GM18907 (cell line): ENCODE data around the gene UHRF1.

ENCODE experiments used
- ATAC-seq: cut with Tn5 transposase; IDR thresholded peaks from one replicate; pipeline ENCODE4 v1.9.1; 2021; ENCODE audit warnings: mild to moderate bottlenecking, moderate library complexity; ENCODE audit not compliant: unreplicated experiment

The UHRF1 gene

DNA sequence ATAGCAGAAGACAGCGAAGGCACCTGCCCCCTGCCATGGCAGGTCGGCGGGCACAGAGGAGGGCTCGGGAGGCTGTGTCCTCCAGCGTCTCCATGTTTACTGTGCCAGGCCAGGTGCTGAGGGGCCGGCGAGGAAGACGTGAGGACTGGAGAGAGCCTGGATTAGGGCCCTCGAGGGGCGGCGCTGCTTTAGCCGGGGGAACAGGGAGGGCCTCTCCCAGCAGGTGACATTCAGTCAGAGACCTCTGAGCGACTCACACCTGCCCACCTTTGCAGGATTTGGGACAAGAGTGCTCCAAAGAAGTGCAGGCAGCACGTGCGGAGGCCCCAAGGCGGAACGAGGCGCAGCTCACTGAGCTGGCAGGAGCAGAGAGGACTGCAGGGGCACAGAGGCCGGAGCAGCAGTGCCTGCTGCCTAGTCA lies 77.2 kb downstream of the UHRF1 start:
- no peak for ATAC-seq

DNA sequence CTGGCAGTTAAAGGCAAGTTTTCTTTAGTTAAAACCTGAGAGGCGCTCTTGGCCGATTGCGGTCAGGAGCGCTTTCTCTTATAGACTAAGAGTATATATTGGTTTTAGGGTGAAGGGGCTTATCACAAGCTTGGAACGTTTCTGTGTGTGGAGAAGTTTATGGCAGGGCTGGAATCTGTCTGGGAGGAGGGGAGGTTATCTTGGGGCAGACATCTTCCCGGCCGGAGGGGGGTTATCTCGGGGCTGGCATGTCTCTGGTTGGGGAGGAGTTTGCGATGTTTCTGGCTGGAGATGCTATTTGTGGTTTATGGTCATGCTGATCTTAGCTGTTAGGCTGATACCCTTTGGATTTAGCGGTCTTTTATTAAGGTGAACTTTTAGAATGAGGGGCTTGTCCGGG lies 78.0 kb downstream of the UHRF1 start:
- no peak for ATAC-seq

DNA sequence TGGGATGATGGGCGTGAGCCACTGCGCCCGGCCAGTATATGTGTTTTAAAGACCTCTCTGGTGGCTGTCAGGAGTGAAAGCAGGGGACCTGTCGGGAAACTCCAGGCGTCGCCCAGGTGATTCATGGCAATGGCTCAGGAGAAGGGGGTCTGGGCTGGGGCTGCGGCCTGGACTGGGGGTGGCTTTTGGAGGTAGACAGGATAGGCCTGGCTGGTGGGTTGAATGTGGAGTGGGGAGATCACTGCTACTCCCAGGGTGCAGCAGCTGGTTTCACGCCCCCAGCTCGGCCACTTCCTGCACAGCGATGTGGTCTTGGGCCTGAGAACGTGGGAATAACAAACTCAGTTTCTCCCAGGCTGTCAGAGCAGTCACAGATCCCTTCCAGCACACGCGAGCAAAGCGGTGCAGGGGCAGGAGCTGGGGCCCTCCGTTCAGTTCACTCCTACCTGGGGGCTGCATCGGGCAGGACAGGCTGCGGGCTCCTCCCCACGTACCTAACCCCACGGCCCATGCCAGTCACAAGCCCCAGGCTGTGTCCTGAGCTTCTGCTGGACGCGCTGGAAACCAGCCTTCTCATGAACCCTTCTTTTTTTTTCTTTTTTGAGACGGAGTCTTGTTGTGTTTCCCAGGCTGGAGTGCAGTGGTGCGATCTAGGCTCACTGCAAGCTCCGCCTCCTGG lies 78.5 kb downstream of the UHRF1 start:
- ATAC-seq, result no peak

DNA sequence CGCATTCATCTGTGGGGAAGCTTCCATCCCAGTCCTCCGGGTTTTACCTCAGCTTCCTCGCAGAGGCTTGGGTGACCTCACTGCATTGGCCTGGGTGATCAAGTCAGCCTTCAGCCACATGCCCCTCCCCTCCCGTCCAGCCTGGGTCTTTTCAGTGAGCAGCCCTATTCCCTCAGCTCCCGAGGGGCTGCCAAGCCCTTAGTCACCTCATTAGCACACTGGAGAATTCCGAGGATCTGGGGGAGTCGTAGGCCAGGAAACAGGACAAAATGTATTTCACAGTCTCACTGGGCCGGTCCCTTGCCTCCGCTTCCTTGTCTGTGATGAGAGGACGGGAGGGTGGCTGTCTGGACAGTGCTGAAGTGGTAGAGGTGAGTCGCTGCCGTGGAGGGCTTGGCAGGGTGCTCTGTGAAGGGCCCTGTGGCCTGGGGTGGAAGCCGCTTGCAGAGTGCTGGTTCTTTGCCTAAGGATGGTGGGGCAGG lies 79.5 kb downstream of the UHRF1 start:
- no peak for ATAC-seq

DNA sequence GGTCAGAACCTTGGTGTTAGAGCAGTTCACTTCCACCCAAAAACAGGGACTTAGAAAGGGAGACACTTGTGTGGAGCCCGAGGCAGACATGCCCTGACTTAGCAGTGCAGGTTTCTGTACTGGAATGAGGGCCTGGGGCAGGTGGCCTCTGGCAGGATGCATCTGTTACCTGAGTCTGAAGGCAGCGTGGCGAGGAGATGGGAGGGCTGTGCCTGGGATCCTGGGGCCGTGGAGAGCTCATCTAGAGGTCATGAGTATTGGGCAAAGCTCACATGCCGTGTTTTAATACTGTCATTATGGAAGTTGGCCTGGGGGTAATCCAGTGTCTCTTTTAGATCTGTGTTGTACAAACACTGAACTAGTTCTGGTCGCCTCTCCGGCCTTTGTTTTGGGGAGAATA lies 81.0 kb downstream of the UHRF1 start:
- ATAC-seq, result no peak

DNA sequence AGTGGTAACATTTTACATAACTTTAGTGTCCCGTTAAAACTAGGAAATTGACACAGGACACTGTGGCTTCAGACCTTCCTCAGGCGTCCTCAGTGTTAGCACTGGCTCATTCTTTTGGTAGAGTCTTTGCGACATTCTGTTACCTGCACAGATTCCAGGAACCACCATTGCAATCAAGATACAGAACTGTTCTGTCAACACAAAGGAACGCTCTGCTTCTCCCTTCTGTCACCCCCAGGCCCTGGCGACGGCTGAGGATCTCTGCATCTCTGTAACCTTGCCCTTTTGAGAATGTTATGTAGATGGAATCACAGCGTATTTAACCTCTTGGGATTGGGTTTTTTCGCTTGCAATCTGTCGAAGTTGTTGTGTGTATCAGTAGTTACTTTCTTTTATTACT lies 82.2 kb downstream of the UHRF1 start:
- ATAC-seq, result no peak

DNA sequence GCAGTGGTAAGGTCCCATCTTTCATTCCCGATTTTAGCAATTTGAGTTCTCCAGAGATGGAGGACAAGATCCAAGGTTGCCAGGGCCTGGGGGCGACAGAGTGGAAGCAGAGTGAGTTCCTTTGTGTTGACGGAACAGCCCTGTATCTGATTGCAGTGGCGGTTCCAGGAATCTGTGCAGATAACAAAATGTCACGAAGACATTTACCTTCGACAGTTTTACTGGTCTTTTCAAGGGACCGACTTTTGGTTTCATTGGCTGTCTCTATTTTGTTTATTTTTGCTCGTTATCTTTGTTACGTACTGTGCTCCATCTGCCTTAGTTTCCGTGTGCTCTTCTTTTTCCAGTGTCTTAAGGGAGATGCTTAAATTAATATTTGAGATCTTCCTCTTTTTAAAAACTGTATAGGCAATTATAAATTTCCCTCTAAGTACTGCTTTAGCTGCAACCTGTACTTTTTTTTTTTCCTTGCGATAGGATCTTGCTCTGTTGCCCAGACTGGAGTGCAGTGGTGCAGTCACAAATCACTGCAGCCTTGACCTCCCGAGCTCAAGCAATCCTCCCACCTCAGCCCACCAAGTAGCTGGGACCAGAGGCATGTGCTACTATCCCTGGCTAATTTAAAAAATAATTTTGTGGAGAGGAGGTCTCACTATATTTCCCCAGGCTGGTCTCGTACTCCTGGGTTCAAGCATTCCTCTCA lies 82.8 kb downstream of the UHRF1 start:
- no peak for ATAC-seq

DNA sequence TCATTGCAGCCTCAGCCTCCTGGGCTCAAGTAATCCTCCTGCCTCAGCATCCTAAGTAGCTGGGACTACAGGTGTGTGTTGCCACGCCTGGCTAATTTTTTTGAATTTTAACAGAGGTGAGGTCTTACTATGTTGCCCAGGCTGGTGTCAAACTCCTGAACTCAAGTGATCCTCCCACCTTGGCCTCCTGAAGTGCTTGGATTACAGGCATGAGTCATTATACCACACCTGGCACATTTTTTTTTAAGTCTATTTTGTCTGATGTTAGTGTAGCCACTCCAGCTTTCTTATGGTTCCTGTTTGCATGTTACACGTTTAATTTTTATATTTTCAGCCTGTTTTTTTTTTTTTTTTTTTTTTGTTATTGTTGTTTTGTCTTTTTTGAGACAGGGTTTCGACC lies 84.4 kb downstream of the UHRF1 start:
- no peak for ATAC-seq

DNA sequence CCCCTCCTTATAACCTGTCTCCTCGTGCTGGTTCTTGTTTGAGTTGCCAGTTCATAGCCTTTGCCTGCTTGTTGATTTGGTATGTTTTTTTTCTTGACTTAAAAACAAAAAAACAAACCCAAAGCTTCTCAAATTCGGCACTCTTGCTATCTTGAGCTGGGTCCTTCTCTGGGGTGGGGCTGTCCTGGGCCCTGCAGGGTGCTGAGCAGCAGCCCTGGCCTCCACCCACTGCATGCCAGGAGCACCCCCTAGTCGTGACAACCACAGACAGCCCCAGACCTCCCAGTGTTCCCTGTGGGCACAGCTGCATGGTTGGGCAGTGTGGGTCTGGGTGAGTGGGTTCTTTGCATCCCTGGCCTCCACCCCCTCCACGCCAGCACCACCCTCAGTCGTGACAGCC lies 87.4 kb downstream of the UHRF1 start:
- ATAC-seq, result no peak

DNA sequence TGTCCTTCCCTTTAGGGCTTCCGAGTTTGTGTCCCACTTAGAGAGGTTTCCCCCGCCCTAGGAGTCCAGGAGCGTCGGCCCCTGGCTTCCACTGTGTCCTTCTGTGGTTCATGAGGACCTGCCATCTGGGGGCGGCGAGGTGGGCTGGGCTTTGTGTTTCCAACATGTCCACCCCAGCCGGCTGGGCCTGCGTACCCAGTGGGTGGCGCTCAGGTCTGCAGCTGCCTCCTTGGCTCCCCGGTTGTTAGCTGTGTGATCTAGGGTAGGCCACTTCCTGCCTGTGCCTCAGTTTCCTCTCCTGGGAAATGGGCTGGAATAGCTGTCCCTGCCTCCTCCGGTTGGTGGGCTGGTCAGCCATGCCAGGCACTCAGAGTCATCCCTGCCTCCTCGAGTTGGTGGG lies 88.0 kb downstream of the UHRF1 start:
- no peak for ATAC-seq

DNA sequence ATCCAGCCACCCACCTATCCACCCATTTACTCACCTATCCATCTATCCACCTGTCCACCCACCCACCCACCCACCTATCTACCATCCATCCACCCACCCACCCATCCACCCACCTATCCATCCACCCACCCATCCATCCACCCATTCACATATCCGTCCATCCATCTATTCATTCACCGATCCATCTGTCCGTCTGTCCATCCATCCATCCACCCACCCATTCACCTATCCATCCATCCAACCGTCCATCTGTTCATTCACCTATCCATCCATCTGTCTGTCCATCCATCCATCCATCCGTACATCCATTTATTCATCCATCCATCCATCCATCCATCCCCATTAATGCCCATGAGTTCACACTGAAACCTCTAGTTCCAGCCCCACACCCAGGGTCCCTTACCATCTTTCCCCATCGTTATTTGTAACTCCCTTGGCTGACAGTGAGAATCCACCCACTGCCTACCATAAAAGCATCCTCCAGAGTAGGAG lies 90.9 kb downstream of the UHRF1 start:
- no peak for ATAC-seq

DNA sequence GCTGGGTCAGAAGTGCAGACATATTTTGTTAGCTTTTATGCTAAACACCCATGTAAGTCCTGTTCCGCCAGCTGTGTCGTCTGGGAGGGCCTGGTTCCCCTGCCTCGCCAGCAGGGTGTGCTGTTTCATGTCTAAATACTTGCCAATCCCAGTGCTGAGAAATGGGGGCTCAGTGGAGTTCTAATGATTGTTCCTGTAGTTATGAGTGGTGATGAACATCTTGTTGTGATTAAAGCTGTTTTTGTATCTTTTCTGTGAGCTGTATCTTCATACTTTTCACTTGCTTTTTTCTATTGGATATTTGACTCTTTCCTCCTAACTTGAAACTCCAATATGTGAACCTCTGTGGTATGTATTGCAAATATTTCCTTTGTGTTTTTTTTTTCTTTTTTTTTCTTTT lies 92.3 kb downstream of the UHRF1 start:
- no peak for ATAC-seq

DNA sequence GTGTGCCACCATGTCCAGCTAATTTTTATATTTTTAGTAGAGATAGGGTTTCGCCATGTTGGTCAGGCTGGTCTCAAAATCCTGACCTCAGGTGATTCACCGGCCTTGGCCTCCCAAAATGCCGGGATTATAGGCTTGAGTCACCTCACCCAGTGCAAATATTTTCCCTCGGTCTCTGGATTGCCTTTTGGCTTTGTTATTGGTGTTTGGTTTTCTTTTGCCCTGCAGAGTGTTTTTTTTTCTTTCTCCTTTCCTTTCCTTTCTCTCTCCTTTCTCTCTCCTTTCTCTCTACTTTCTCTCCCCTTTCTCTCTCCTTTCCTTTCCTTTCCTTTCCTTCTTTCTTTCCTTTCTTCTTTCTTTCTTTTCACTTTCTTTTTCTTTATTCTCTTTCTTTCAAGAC lies 92.8 kb downstream of the UHRF1 start:
- no peak for ATAC-seq

DNA sequence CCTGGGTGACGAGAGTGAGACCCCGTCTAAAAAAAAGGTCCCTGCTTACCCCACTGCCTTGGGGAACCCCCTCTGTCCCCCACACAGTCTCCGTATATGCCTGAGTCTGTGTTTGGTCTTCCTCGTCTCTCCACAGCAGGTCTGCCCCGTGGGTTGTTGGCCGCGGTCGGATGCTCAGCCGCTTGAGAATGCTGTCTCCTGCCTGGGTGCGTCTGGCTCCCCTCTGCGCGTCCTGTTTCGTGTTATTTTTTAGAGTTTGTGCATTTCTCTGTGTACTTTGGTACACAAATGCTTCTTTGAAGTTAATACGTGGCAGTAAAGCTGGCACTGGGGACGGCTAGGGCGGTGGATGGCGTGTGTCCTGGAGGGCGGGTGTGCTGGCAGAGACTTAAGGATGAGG lies 94.5 kb downstream of the UHRF1 start:
- ATAC-seq, result no peak

DNA sequence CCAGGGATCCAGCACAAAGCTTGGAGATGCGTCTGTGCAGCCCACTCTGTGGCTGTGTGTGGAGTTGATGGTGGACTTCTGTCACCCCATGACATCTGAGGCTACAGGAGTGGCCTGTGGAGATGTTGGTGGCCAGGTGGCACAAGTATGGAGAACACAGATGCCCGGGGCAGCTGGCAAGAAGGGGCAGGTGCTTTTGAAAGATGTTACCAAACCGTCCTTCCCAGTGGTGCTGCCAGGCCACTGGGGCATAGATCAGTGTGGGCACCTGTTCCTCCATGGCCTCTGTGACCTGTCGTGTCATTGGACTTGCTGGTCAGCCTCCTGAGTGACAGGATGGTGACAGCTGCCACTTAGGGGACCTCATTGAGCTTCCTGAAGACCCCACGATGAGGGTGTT lies 95.8 kb downstream of the UHRF1 start:
- ATAC-seq, result no peak

DNA sequence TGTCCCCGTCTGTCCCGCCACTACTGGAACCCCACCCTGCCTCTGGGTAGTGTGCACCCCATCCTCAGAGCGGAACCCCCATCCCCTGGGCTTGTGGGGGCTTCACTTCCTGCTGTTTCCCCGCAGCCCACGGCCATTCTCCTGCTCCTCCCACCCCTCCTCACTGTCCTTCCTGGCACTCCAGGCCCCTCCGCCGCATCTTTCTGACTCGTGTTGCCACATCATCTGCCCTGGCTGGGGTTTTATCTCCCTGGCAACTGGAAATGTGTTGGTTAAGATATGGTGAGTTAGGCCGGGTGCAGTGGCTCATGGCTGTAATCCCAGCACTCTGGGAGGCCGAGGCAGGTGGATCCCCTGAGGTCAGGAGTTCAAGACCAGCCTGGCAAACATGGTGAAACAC lies 96.9 kb downstream of the UHRF1 start:
- no peak for ATAC-seq

DNA sequence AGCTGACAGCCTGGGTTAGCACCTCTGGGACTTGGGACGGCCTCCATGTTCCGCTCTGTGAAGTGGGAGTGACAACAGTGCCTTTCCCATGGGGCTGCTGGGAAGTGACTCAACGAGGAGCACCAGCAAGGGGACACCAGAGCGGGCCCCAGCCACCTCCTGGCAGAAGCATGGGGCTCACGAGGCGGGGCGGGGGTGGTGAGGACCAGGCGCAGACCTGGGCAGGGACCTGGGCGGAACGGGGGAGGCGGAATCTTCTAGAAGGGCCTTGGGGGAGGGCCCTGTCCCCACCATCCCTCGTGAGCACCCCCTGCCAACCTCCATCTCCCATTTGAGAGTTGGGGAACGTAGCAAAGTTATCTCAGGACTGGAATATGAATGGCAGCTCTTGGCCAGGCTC lies 97.5 kb downstream of the UHRF1 start:
- no peak for ATAC-seq
